ENCODE results near the gene ZNF689. TPM values are rescaled to one million over a fixed set of nuclear protein-coding genes. Genes with fewer than 3 reads are reported as not detected.

ZNF689 gene
- total and polyA plus RNA-seq, 2 of the 13 experiments (the other 11 are each of a cell fraction or from before 2014, with no cell fraction given) = 9.7 to 19.5 TPM

DNA sequence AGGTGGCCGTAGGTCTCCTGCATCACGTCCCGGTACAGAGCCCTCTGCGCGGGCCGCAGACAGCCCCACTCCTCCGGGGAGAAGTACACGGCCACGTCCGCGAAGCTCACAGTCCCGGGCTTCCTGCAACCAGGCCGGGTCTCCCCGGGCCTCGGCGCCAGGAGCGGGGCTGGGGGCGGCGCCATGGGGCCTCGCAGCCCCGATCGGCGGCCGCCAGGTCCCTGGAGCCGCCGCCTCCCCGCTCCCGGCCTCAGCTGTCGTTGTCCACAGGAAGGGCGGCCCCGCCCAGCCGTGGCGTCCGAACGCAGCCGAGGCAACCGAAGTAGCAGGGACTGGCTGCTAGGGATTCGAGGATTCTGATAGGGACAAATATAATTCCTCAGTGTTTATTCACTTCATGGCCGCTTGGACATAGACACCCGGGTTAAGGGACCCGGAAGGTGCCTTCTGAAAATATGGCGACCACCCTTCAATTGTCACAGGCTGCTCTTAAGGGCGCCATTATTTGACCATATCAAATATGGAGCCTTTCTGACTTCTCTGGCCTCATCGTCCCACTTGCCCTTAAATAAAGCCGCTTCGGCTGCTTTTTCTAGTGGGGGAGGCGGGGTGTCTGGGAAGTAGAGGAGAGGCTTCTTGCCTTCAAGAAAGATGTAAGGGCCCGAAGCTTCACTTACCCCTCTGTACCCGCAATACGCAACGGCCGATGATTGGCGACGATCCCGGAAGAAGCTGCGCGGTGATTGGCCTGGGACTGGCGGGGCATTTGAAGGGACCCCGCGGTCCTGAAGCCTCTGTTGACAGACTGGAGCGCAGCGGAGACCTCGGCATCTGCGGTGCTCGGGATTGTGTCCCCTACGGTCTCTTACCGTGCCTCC, 38.5 kb downstream of the ZNF689 start, which contains the start of gene ZNF688 (continued):
- TF ChIP-seq, protein P1, sequence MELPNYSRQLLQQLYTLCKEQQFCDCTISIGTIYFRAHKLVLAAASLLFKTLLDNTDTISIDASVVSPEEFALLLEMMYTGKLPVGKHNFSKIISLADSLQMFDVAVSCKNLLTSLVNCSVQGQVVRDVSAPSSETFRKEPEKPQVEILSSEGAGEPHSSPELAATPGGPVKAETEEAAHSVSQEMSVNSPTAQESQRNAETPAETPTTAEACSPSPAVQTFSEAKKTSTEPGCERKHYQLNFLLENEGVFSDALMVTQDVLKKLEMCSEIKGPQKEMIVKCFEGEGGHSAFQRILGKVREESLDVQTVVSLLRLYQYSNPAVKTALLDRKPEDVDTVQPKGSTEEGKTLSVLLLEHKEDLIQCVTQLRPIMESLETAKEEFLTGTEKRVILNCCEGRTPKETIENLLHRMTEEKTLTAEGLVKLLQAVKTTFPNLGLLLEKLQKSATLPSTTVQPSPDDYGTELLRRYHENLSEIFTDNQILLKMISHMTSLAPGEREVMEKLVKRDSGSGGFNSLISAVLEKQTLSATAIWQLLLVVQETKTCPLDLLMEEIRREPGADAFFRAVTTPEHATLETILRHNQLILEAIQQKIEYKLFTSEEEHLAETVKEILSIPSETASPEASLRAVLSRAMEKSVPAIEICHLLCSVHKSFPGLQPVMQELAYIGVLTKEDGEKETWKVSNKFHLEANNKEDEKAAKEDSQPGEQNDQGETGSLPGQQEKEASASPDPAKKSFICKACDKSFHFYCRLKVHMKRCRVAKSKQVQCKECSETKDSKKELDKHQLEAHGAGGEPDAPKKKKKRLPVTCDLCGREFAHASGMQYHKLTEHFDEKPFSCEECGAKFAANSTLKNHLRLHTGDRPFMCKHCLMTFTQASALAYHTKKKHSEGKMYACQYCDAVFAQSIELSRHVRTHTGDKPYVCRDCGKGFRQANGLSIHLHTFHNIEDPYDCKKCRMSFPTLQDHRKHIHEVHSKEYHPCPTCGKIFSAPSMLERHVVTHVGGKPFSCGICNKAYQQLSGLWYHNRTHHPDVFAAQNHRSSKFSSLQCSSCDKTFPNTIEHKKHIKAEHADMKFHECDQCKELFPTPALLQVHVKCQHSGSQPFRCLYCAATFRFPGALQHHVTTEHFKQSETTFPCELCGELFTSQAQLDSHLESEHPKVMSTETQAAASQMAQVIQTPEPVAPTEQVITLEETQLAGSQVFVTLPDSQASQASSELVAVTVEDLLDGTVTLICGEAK (IDR thresholded peaks at IDR 0.05) = no peak
- TF ChIP-seq, protein P1 (CRISPR knock-in tag; IDR thresholded peaks at IDR 0.05) = peak; percentile 76; the same call in 1 of the 2 replicates
- TF ChIP-seq ZNF30 (CRISPR knock-in tag; IDR thresholded peaks at IDR 0.05) (no peak), ZFP62 (CRISPR knock-in tag; IDR thresholded peaks at IDR 0.05) (no peak), ZNF431 (CRISPR knock-in tag; IDR thresholded peaks at IDR 0.05; ENCODE audit: borderline replicate concordance, low read depth) (0 out of 2 replicates have a peak, but pooled peaks have one; percentile 52), ZNF496 (CRISPR knock-in tag; IDR thresholded peaks at IDR 0.05; ENCODE audit: insufficient replicate concordance) (no peak)
- TF ChIP-seq, protein P2, sequence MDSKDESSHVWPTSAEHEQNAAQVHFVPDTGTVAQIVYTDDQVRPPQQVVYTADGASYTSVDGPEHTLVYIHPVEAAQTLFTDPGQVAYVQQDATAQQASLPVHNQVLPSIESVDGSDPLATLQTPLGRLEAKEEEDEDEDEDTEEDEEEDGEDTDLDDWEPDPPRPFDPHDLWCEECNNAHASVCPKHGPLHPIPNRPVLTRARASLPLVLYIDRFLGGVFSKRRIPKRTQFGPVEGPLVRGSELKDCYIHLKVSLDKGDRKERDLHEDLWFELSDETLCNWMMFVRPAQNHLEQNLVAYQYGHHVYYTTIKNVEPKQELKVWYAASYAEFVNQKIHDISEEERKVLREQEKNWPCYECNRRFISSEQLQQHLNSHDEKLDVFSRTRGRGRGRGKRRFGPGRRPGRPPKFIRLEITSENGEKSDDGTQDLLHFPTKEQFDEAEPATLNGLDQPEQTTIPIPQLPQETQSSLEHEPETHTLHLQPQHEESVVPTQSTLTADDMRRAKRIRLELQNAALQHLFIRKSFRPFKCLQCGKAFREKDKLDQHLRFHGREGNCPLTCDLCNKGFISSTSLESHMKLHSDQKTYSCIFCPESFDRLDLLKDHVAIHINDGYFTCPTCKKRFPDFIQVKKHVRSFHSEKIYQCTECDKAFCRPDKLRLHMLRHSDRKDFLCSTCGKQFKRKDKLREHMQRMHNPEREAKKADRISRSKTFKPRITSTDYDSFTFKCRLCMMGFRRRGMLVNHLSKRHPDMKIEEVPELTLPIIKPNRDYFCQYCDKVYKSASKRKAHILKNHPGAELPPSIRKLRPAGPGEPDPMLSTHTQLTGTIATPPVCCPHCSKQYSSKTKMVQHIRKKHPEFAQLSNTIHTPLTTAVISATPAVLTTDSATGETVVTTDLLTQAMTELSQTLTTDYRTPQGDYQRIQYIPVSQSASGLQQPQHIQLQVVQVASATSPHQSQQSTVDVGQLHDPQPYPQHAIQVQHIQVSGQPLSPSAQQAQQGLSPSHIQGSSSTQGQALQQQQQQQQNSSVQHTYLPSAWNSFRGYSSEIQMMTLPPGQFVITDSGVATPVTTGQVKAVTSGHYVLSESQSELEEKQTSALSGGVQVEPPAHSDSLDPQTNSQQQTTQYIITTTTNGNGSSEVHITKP (CRISPR knock-in tag; IDR thresholded peaks at IDR 0.05; ENCODE audit: low read depth) = peak; percentile 67; the same call in 1 of the 2 replicates
- TF ChIP-seq, protein P3, sequence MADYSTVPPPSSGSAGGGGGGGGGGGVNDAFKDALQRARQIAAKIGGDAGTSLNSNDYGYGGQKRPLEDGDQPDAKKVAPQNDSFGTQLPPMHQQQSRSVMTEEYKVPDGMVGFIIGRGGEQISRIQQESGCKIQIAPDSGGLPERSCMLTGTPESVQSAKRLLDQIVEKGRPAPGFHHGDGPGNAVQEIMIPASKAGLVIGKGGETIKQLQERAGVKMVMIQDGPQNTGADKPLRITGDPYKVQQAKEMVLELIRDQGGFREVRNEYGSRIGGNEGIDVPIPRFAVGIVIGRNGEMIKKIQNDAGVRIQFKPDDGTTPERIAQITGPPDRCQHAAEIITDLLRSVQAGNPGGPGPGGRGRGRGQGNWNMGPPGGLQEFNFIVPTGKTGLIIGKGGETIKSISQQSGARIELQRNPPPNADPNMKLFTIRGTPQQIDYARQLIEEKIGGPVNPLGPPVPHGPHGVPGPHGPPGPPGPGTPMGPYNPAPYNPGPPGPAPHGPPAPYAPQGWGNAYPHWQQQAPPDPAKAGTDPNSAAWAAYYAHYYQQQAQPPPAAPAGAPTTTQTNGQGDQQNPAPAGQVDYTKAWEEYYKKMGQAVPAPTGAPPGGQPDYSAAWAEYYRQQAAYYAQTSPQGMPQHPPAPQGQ (CRISPR knock-in tag; IDR thresholded peaks at IDR 0.05; ENCODE audit: borderline replicate concordance) = no peak
- TF ChIP-seq, protein P4, sequence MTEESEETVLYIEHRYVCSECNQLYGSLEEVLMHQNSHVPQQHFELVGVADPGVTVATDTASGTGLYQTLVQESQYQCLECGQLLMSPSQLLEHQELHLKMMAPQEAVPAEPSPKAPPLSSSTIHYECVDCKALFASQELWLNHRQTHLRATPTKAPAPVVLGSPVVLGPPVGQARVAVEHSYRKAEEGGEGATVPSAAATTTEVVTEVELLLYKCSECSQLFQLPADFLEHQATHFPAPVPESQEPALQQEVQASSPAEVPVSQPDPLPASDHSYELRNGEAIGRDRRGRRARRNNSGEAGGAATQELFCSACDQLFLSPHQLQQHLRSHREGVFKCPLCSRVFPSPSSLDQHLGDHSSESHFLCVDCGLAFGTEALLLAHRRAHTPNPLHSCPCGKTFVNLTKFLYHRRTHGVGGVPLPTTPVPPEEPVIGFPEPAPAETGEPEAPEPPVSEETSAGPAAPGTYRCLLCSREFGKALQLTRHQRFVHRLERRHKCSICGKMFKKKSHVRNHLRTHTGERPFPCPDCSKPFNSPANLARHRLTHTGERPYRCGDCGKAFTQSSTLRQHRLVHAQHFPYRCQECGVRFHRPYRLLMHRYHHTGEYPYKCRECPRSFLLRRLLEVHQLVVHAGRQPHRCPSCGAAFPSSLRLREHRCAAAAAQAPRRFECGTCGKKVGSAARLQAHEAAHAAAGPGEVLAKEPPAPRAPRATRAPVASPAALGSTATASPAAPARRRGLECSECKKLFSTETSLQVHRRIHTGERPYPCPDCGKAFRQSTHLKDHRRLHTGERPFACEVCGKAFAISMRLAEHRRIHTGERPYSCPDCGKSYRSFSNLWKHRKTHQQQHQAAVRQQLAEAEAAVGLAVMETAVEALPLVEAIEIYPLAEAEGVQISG (CRISPR knock-in tag; IDR thresholded peaks at IDR 0.05) = peak; percentile 81

Measured in HepG2 (cell line).